Neutrophil (primary cell): Measurements from ENCODE around the gene DUSP23.
A peak's percentile ranks its signal among the peaks of the same experiment; 100 is the strongest.

ENCODE experiments used
- H3K27ac ChIP-seq: fragments of 200-600 bp; sonication (generic); 2 replicates; pipeline ENCODE4 v1.5.1; 2016; ENCODE audit warnings: mild to moderate bottlenecking, moderate library complexity
- H3K27me3 ChIP-seq: fragments of 200-600 bp; sonication (generic); 2 replicates; pipeline ENCODE4 v1.6.0; 2016; ENCODE audit warnings: mild to moderate bottlenecking
- H3K36me3 ChIP-seq: fragments of 200-600 bp; sonication (generic); 2 replicates; pipeline ENCODE4 v1.5.1; 2017
- H3K4me1 ChIP-seq, 2 experiments: fragments of 200-600 bp in 1 of 2; sonication (generic) in 1 of 2; 1 replicate in 1 of 2; 2 replicates in 1 of 2; pipeline versions ENCODE4 v1.5.1 to v1.6.1; 2013 to 2016; ENCODE audit warnings: low read depth in 1 of 2, low read length in 1 of 2, mild to moderate bottlenecking in 1 of 2, moderate library complexity in 1 of 2; ENCODE audit not compliant: control insufficient read depth in 1 of 2, insufficient read depth in 1 of 2
- H3K4me3 ChIP-seq, 2 experiments: fragments of 200-600 bp in 1 of 2; sonication (generic) in 1 of 2; 1 replicate in 1 of 2; 2 replicates in 1 of 2; pipeline ENCODE4 v1.5.1; 2013 to 2016; ENCODE audit warnings: low read depth in 1 of 2, low read length in 1 of 2, mild to moderate bottlenecking in 1 of 2, moderate library complexity in 1 of 2
- H3K9me3 ChIP-seq: fragments of 200-600 bp; sonication (generic); 2 replicates; pipeline ENCODE4 v1.5.1; 2016
- TF ChIP-seq, protein P1 (sequence below): fragments of 200-600 bp; sonication (generic); IDR thresholded peaks from 2 replicates; pipeline ENCODE4 v1.5.1; 2016; ENCODE audit warnings: antibody characterized with exemption

Gene DUSP23

DNA sequence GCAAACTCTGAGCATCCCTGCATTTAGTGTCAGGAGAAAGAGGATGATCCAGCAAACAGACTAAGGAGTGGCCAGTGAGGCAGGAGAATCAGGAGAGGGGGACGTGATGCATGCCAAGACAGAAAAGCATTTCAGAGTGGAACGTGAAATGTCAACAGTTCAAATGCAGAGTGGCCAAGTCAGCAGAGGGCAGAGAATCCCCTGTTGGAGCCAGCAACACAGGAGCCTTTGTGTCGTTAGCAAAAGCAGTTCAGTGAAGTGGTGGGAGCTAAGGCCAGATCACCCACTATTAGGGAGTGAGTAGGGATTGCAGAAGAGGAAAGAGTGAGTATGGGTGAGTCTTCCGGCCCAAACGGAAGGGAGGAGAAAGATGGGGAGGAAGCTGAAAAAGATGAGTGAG, 14.8 kb downstream of the DUSP23 start:
- no peak overlapping the region for H3K27ac ChIP-seq
- H3K36me3 ChIP-seq = no peaks in the 10 kb centered on the region
- H3K27me3 ChIP-seq = peaks cover 60% of the 10 kb centered on the region
- H3K4me1 ChIP-seq = no peaks in the 10 kb centered on the region
- no peaks in the 10 kb centered on the region for H3K9me3 ChIP-seq
- H3K4me3 ChIP-seq = no peak overlapping the region
- TF ChIP-seq, protein P1, sequence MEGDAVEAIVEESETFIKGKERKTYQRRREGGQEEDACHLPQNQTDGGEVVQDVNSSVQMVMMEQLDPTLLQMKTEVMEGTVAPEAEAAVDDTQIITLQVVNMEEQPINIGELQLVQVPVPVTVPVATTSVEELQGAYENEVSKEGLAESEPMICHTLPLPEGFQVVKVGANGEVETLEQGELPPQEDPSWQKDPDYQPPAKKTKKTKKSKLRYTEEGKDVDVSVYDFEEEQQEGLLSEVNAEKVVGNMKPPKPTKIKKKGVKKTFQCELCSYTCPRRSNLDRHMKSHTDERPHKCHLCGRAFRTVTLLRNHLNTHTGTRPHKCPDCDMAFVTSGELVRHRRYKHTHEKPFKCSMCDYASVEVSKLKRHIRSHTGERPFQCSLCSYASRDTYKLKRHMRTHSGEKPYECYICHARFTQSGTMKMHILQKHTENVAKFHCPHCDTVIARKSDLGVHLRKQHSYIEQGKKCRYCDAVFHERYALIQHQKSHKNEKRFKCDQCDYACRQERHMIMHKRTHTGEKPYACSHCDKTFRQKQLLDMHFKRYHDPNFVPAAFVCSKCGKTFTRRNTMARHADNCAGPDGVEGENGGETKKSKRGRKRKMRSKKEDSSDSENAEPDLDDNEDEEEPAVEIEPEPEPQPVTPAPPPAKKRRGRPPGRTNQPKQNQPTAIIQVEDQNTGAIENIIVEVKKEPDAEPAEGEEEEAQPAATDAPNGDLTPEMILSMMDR = no peak

DNA sequence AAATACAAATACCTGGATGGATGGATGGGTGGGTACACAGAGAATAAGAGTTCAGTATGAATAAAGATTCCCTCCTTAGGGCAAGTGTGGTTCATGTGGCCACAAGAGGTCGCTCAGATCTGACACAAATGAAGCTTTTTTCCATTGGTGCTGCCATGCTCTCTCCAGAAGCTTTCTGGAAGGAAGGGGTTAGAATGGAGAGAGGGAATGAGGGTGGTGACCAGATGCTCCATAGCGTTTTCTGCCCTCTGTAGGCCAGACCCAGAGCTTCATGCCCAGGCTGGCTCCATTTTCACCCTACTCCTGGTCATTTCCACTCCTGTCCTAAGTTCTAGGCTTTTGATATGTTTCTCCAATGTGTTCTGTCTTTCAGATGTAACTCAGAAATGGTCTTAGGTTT, 18.1 kb downstream of the DUSP23 start:
- H3K4me3 ChIP-seq = no peak overlapping the region
- H3K9me3 ChIP-seq = no peaks in the 10 kb centered on the region
- TF ChIP-seq, protein P1 = peak; percentile 54
- H3K27ac ChIP-seq = no peak overlapping the region
- H3K27me3 ChIP-seq = peaks cover 49% of the 10 kb centered on the region
- H3K36me3 ChIP-seq = no peaks in the 10 kb centered on the region
- H3K4me1 ChIP-seq = no peaks in the 10 kb centered on the region

DNA sequence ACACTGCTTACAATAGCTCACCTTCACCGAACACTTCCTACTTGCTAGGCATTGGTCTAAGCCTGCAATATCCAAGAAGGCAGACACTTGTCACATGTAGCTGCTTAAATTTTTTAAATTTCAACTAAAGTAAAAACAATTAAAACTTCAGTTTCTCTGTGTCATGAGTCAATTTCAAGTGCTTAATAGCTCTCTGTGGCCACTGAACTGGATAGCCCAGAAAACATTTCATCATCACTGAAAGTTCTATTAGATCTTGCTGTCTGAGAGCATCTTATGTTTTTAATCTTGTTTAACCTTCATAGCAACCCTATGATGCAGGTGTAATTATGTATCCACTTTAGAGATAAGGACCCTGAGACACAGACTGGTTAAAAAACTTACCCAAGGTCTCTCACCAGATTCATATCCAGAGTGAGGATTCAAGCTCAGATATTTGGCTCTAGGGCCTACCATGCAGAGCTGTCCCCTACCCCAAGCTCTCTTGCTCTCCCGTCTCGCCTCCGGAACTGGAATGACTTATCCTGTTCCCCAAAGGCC, 18.8 kb downstream of the DUSP23 start:
- Histone ChIP-seq H3K27ac (no peak overlapping the region), H3K4me1 (no peaks in the 10 kb centered on the region), H3K27me3 (peaks cover 43% of the 10 kb centered on the region), H3K4me3 (no peak overlapping the region), H3K36me3 (no peaks in the 10 kb centered on the region), H3K9me3 (no peaks in the 10 kb centered on the region)
- TF ChIP-seq, protein P1 = no peak

DNA sequence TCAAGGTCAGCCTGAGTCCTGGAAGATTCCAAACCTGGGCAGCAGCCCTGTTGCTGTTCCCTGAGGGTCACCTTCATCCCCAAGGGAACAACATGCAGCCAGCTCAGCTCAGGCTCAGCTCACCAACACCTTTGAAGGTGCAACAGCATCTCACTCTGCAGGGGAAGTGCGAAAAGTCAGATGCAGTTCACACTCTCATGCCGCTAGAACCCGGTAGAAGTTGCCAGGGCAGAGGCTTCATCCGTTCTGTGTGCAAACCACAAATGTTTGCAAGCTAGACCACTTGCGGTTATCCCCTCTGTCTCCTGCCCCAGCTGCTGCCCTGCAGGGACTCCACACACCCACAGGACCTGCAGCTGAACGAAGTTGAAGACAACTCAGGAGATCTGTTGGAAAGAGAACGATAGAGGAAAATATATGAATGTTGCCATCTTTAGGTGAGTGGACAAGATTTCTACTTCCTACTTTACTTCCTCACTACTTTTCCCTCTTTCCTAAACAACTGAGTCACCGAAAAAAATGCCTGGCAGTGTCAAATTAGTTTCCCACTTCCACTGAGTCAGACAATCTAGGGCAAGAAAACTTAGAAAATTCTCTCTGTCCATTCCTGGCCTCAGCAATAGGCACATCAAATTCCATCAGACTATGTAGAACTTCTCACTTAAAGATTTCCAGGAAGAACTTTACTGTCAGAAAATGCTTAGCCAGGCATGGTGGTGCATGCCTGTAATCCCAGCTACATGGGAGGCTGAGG, 19.6 kb downstream of the DUSP23 start:
- peaks cover 34% of the 10 kb centered on the region for H3K27me3 ChIP-seq
- H3K4me3 ChIP-seq = no peak overlapping the region
- H3K4me1 ChIP-seq = no peaks in the 10 kb centered on the region
- TF ChIP-seq, protein P1 = no peak
- H3K36me3 ChIP-seq = no peaks in the 10 kb centered on the region
- H3K9me3 ChIP-seq = no peaks in the 10 kb centered on the region
- no peak overlapping the region for H3K27ac ChIP-seq

DNA sequence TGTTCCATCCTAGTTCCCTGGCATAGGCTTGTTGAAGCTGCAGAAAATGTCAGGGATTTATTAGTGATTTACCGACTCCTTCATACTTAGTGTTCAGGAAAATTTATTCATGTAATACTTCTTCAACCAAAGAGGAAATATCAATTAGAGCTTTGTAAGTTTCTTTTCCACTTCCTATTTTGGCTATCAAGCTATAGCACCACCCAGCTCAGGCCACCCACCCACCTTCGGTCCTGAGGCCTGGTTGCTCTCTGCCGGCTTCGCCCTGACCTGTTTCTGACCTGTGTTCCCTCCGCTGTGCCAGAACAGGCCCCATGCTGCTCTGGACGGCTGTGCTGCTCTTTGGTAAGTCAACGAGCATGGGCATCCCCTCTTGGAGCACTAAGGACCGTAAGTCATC, 21.3 kb downstream of the DUSP23 start, which contains the start of gene FCRL6:
FCRL6 (plus strand) TSS at position 250 of the 400 bp plus-strand sequence; CDS start at position 315, 65 bp downstream.
- no peak within 1 kb of the TSS for H3K4me3 ChIP-seq
- no peaks in the 10 kb centered on the region for H3K9me3 ChIP-seq
- TF ChIP-seq, protein P1 = no peak
- H3K27ac ChIP-seq = no peak within 1 kb of the TSS
- H3K36me3 ChIP-seq = no peaks in the 10 kb centered on the region
- peaks cover 17% of the 10 kb centered on the region for H3K27me3 ChIP-seq
- H3K4me1 ChIP-seq = no peaks in the 10 kb centered on the region
